Stimulated activated effector memory CD8-positive, alpha-beta T cell treated with anti-CD3 and anti-CD28 coated beads, Interleukin-12 subunit alpha, Interleukin-12 subunit beta, amount 100 ng/mL, for 72 hours (primary cell): ENCODE measurements around the gene NUTF2.

ENCODE experiments used
- ATAC-seq: fragments of 150-1000 bp; cut with Tn5 transposase; 2 replicates; pipeline ENCODE4 v1.10.0; 2021
- DNase-seq, 2 donors: peaks; one replicate each; pipeline ENCODE4 v3.0.0; 2021 to 2022; ENCODE audit warnings: low spot score in 2 of 2
- H3K27ac Mint-ChIP-seq: one replicate; pipeline ENCODE4 v1.8.0; 2022; ENCODE audit warnings: mild to moderate bottlenecking, mixed read lengths
- H3K36me3 Mint-ChIP-seq: one replicate; pipeline ENCODE4 v1.8.0; 2022; ENCODE audit warnings: mild to moderate bottlenecking, mixed read lengths
- H3K4me1 Mint-ChIP-seq: one replicate; pipeline ENCODE4 v1.8.0; 2022; ENCODE audit warnings: mixed read lengths
- H3K4me3 Mint-ChIP-seq: one replicate; pipeline ENCODE4 v1.8.0; 2022; ENCODE audit warnings: mild to moderate bottlenecking, mixed read lengths
- H3K9me3 Mint-ChIP-seq: one replicate; pipeline ENCODE4 v1.8.0; 2022; ENCODE audit warnings: mixed read lengths

Gene NUTF2

GRCh38 chr16:67883146-67883871, 36.6 kb downstream of the NUTF2 start:
- ATAC-seq (peak; percentile 3), DNase-seq (no peak)
- Mint-ChIP-seq H3K9me3 (no peaks in the 10 kb centered on the region), H3K4me3 (no peak overlapping the region), H3K36me3 (peaks cover 63% of the 10 kb centered on the region), H3K27ac (peak overlapping the region; percentile 64), H3K4me1 (peaks cover 8% of the 10 kb centered on the region)

- peaks cover 8% of the 10 kb centered on the region for H3K4me1 Mint-ChIP-seq
- ATAC-seq (peak; percentile 76), DNase-seq (peak; percentile 68 to 83)
- H3K27ac Mint-ChIP-seq = peak overlapping the region; percentile 64
- peaks cover 57% of the 10 kb centered on the region for H3K36me3 Mint-ChIP-seq
- H3K9me3 Mint-ChIP-seq = no peaks in the 10 kb centered on the region
- no peak overlapping the region for H3K4me3 Mint-ChIP-seq
Observed at GRCh38 chr16:67883872-67884261, 37.1 kb downstream of the NUTF2 start.

DNA sequence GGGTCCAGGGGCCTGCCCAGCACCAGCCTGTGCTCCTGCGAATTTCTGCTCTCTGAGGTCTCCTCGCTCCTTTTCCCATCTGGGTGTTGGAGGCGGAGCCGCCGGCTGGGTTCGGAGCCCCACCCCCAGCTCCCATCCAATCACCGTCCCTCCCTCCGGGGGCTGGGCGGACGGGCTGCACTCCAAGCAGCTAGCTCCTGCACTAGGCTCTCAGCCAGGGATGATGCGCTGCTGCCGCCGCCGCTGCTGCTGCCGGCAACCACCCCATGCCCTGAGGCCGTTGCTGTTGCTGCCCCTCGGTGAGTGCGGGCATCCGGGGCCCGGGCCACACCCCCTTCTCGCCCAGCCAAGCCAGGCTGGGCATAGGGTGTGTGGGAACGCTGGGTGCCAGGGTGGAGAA, 38.0 kb downstream of the NUTF2 start, which contains the start of gene NRN1L:
NRN1L (plus strand) TSS at position 202 of the 400 bp plus-strand sequence; CDS start at position 221, 19 bp downstream.
- Mint-ChIP-seq H3K9me3 (no peaks in the 10 kb centered on the region), H3K27ac (peak within 1 kb of the TSS; percentile 64), H3K36me3 (peaks cover 49% of the 10 kb centered on the region), H3K4me3 (no peak within 1 kb of the TSS), H3K4me1 (peaks cover 8% of the 10 kb centered on the region)
- ATAC-seq = no peak
- DNase-seq = no peak

DNA sequence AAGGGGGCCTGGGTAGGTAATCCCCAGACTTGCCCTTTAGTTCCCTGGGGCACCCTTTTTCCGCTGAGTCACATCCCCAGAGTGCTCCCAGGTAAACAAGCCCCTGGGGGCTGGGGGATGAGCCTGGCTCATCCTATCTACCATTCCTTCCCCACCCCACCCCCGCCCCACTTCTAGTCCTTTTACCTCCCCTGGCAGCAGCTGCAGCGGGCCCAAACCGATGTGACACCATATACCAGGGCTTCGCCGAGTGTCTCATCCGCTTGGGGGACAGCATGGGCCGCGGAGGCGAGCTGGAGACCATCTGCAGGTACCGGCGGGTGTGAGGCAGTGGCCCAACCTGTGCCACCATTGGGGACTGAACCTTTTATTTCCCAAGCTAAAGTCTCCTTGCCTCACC, 38.8 kb downstream of the NUTF2 start:
- no peak overlapping the region for H3K27ac Mint-ChIP-seq
- peaks cover 8% of the 10 kb centered on the region for H3K4me1 Mint-ChIP-seq
- DNase-seq (no peak), ATAC-seq (no peak)
- H3K9me3 Mint-ChIP-seq = no peaks in the 10 kb centered on the region
- no peak overlapping the region for H3K4me3 Mint-ChIP-seq
- H3K36me3 Mint-ChIP-seq = peaks cover 40% of the 10 kb centered on the region

DNA sequence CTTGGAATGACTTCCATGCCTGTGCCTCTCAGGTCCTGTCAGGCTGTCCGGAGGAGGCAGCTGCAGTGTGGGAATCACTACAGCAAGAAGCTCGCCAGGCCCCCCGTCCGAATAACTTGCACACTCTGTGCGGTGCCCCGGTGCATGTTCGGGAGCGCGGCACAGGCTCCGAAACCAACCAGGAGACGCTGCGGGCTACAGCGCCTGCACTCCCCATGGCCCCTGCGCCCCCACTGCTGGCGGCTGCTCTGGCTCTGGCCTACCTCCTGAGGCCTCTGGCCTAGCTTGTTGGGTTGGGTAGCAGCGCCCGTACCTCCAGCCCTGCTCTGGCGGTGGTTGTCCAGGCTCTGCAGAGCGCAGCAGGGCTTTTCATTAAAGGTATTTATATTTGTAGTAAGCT, 39.2 kb downstream of the NUTF2 start:
- no peak overlapping the region for H3K27ac Mint-ChIP-seq
- H3K4me1 Mint-ChIP-seq = peaks cover 8% of the 10 kb centered on the region
- DNase-seq = no peak
- no peak overlapping the region for H3K4me3 Mint-ChIP-seq
- ATAC-seq = no peak
- H3K9me3 Mint-ChIP-seq = no peaks in the 10 kb centered on the region
- H3K36me3 Mint-ChIP-seq = peaks cover 36% of the 10 kb centered on the region

DNA sequence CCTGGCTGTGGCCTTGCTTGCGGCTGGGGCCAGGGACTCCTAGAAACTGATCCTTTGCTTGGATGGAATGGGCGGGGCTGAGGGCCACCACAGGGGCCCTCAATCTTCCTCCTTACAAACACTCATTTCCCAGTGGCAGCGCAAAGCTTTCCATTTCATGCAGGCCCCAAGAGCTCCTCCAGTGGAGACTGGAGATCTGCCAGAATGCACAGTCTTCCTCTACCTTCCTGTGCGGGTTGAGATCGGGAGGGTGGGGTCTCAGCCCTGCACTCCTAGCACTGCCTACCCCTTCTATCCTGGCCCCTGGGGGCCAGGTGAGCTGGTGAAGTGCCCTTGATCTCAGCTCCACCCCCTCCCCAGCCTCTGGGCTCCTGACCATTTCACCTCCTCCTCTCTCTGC, 39.7 kb downstream of the NUTF2 start:
- H3K36me3 Mint-ChIP-seq = peaks cover 32% of the 10 kb centered on the region
- H3K27ac Mint-ChIP-seq = no peak overlapping the region
- H3K9me3 Mint-ChIP-seq = no peaks in the 10 kb centered on the region
- H3K4me3 Mint-ChIP-seq = no peak overlapping the region
- ATAC-seq (no peak), DNase-seq (no peak)
- peaks cover 8% of the 10 kb centered on the region for H3K4me1 Mint-ChIP-seq

- H3K36me3 Mint-ChIP-seq = peaks cover 21% of the 10 kb centered on the region
- peaks cover 5% of the 10 kb centered on the region for H3K4me1 Mint-ChIP-seq
- H3K4me3 Mint-ChIP-seq = no peak overlapping the region
- DNase-seq = no peak
- no peaks in the 10 kb centered on the region for H3K9me3 Mint-ChIP-seq
- peak overlapping the region; percentile 37 for H3K27ac Mint-ChIP-seq
- no peak for ATAC-seq
Observed at GRCh38 chr16:67888331-67888730, 41.6 kb downstream of the NUTF2 start.

GRCh38 chr16:67892375-67892774, 45.6 kb downstream of the NUTF2 start:
- Mint-ChIP-seq H3K27ac (peak overlapping the region; percentile 96), H3K36me3 (peaks cover 10% of the 10 kb centered on the region), H3K4me3 (peak overlapping the region; percentile 94), H3K9me3 (no peaks in the 10 kb centered on the region), H3K4me1 (peaks cover 19% of the 10 kb centered on the region)
- DNase-seq (no peak), ATAC-seq (no peak)

GRCh38 chr16:67892899-67893742, 46.4 kb downstream of the NUTF2 start, which contains the start of gene PSKH1:
TSS of gene PSKH1 (plus strand) at chr16:67893254. CDS start at chr16:67908750, 15,496 bp downstream.
- Mint-ChIP-seq H3K4me3 (peak within 1 kb of the TSS; percentile 94), H3K27ac (peak within 1 kb of the TSS; percentile 96), H3K36me3 (peaks cover 10% of the 10 kb centered on the region), H3K9me3 (no peaks in the 10 kb centered on the region), H3K4me1 (peaks cover 21% of the 10 kb centered on the region)
- DNase-seq = peak; percentile 75 to 94
- ATAC-seq = peak; percentile 99

GRCh38 chr16:67893743-67894399, 47.1 kb downstream of the NUTF2 start:
- no peak for ATAC-seq
- H3K9me3 Mint-ChIP-seq = no peaks in the 10 kb centered on the region
- no peak for DNase-seq
- H3K36me3 Mint-ChIP-seq = peaks cover 10% of the 10 kb centered on the region
- H3K4me3 Mint-ChIP-seq = peak overlapping the region; percentile 94
- H3K4me1 Mint-ChIP-seq = peaks cover 21% of the 10 kb centered on the region
- H3K27ac Mint-ChIP-seq = peak overlapping the region; percentile 96

- Mint-ChIP-seq H3K9me3 (no peaks in the 10 kb centered on the region), H3K4me1 (peaks cover 28% of the 10 kb centered on the region), H3K4me3 (no peak overlapping the region), H3K27ac (peak overlapping the region; percentile 20), H3K36me3 (peaks cover 10% of the 10 kb centered on the region)
- DNase-seq (no peak), ATAC-seq (no peak)
Observed at GRCh38 chr16:67897231-67897630, 50.5 kb downstream of the NUTF2 start.

DNA sequence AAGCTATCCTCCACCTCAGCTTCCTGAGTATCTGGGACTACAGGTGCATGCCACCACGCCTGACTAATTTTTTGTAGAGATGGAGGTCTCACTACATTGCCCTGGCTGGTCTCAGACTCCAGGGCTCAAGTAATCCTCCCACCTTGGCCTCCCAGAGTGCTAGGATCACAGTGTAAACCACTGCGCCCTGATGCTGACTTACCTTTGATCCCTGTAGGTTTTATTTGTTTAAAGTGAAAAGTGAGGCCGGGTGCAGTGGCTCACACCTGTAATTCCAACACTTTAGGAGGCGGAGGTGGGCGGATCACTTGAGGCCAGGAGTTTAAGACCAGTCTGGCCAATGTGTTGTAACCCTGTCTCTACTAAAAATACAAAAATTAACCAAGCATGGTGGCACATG, 55.0 kb downstream of the NUTF2 start:
- Mint-ChIP-seq H3K36me3 (no peaks in the 10 kb centered on the region), H3K4me1 (peaks cover 15% of the 10 kb centered on the region), H3K4me3 (no peak overlapping the region), H3K27ac (no peak overlapping the region), H3K9me3 (no peaks in the 10 kb centered on the region)
- ATAC-seq (no peak), DNase-seq (no peak)

DNA sequence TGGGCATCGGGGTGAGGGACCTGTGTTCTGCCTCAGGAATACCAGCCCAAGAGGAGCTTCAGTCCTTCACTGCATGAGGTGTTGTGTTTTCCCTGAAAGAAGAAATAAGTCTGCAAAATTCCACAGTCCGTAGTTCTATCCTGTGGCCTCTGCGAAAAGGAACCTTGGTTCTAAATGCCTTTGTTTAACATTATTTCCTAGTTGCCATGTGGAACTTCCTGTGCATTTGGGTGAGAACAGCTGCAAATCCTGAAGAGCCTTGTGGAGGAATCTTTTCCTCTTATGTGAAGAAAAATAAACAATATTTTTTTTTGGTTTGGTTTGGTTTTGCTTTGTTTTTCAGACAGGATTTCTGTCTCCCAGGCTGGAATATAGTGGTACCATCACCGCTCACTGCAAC, 56.1 kb downstream of the NUTF2 start:
- ATAC-seq (no peak), DNase-seq (no peak)
- Mint-ChIP-seq H3K27ac (peak overlapping the region; percentile 21), H3K36me3 (peaks cover 5% of the 10 kb centered on the region), H3K9me3 (no peaks in the 10 kb centered on the region), H3K4me3 (no peak overlapping the region), H3K4me1 (peaks cover 12% of the 10 kb centered on the region)

DNA sequence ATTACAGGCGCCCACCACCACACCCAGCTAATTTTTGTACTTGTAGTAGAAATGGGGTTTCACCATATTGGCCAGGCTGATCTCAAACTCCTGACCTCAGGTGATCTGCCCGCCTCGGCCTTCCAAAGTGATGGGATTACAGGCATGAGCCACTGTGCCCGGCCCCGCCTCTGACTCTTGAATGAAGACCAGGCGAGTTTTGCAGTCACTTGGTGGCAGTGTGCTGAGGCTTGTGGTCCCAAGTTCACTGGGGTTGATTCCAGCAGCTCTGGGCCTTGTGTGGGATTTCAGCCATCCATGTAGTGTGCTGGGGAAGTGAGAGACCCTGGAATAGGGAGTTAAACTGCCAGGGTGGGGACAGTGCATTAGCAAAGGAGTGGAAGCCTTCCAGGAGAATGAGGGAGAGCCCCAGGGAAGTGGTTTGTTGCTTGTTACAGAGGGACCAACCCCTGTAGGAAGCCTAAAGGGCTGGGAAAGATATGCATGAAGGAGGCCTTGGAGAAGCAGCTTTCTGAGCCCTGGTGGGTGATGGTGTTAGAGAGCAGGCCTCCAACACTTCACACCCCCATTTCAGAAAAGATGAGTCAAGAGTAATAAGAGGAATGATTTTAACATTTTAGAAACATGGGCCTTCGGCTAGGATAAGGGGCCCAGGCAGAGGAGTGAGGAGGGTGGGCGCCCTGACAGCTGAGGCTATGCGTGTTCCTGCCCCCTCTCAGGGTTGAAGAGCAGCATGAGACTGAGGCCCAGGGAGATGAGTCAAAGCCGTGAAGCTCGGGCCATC, 60.9 kb downstream of the NUTF2 start:
- H3K4me1 Mint-ChIP-seq = peaks cover 16% of the 10 kb centered on the region
- H3K36me3 Mint-ChIP-seq = peaks cover 21% of the 10 kb centered on the region
- no peak for DNase-seq
- H3K4me3 Mint-ChIP-seq = no peak overlapping the region
- H3K27ac Mint-ChIP-seq = peak overlapping the region; percentile 73
- H3K9me3 Mint-ChIP-seq = no peaks in the 10 kb centered on the region
- peak; percentile 45 for ATAC-seq
